HG02763 (cell line): ENCODE measurements around the gene EDDM13.
"Not testable (repeated sequence)": the region's sequence is repeated elsewhere in the genome, so short reads cannot be mapped to it uniquely, and the experiment has no call there.

Experiments
- ATAC-seq: cut with Tn5 transposase; IDR thresholded peaks from one replicate; pipeline ENCODE4 v1.9.1; 2021; ENCODE audit warnings: mild to moderate bottlenecking, moderate library complexity; ENCODE audit not compliant: unreplicated experiment

The EDDM13 gene, protein sequence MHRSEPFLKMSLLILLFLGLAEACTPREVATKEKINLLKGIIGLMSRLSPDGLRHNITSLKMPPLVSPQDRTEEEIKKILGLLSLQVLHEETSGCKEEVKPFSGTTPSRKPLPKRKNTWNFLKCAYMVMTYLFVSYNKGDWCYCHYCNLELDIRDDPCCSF

DNA sequence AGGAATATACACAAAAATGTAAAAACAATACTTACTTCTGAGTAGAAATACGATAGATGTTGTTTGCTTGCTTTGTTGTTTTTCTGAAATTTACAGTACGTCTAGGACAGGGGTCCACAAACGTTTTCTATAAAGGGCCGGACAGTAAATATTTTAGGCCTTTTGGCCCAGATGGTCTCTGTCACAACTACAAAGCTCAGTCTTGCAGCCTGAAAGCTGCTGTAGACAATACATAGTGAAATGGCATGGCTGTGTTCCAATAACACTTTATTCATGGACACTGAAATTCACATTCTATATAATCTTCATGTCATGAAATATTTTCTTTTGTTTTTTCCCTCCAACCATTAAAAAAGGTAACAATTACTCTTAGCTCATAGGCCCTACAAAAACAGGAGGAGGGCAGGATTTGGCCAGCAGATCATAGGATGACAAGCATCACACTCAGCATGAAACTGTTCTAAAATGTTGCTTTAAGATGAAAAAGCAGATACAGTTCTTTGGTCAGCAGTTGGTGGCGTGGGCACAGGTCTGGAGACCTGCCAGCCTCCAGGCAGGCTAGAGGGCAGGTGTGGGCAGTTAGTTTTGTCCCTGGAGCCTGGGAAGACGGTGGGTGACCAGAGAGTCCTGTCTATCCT lies at the start of gene EDDM13:
TSS of gene EDDM13 (plus strand) at position 588 of the 638 bp plus-strand sequence. CDS start 87 bp downstream, outside the sequence.
- no peak for ATAC-seq

DNA sequence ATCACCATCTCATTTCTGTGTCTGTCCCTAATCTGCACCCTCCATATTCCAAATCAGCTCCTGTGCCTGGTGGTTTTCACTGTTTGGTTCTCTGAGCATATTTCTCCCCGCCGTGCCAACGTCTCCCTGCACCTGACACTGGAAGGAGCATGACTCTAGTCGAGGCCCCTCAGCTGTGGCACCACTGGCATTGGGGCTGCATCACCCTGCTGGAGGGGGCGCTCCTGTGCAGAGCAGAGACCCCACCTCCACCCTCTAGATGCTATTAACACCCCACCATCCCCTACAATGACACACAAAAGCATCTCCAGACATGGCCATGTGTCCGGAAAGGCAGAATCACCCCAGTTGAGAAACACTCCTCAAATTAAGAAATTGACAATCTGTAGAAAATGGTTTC lies 49.6 kb upstream of the EDDM13 start:
- no peak for ATAC-seq

DNA sequence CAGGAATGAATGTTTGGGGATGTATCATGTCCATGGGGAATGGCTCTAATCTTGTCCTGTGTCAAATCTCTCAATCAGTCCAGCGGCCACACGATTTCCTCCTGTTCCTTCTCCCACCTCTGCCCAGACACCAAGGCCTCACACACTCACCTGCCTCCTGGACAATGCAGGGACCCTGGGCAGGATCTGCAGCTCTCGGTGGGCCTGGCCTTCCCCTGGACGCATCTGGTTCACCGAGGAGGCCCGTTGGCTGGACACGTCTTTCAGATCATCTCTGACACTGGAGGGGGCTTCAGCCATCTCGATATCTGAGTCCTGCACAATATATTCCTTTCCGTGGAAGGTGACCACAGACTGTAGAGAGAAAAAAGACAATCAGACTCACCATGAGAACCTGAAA lies 49.1 kb upstream of the EDDM13 start:
- ATAC-seq: no peak

DNA sequence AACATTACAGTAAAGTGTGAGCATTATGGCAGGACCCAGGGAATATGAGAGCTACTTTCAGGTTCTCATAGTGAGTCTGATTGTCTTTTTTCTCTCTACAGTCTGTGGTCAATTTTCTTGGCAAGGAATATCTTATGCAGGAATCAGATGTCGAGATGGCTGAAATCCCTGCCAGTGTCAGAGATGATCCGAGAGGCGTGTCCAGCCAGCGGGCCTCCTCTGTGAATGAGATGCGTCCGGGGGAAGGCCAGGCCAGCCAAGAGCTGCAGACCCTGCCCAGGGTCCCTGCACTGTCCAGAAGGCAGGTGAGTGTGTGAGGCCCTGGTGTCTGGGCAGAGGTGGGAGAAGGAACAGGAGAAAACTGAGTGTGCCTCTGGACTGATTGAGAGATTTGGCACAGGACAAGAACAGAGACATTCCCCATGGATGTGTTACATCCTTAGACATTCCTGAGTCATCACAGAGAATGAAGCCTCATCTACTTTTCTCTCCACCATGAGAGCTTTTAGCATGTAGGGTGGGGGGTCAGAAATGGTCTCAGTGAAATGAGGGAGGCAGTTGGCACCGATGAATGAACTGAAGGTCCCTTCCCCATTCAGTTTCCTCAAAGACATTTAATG lies 27.3 kb upstream of the EDDM13 start:
- no peak for ATAC-seq

DNA sequence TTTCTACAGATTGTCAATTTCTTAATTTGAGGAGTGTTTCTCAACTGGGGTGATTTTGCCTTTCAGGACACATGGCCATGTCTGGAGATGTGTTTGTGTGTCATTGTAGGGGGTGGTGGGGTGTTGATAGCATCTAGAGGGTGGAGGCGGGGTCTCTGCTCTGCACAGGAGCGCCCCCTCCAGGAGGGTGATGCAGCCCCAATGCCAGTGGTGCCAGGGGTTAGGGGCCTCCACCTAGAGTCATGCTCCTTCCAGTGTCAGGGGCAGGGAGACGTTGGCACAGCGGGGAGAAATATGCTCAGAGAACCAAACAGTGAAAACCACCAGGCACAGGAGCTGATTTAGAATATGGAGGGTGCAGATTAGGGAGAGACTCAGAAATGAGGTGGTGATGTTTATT lies 26.8 kb upstream of the EDDM13 start:
- not testable (repeated sequence) for ATAC-seq

DNA sequence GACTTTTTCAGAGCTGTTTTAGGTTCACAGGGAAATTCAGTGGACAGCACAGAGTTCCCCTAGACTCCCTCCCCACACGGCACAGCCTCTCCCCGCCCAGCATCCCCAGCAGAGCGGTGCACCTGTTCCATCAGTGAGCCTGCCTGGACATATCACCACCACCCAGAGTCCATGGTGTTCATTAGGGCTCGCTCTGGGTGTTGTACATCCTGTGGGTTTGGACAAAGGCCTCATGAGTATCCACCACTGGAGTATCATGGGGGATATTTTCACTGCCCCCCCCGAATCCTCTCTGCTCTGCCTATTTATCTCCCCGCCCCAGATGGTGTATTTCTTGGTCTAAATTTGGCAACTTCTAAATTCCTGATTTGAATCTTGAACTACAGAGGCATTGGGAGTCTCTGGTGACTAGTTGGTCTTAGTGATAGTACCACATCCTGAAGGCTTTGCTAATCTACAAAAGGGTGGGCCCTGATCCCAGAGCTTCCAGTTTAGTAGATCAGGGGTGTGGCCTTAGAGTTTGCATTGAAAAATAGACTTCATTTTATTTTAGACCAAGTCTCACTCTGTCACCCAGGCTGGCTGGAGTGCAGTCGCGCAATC lies 23.7 kb upstream of the EDDM13 start:
- not testable (repeated sequence) for ATAC-seq

DNA sequence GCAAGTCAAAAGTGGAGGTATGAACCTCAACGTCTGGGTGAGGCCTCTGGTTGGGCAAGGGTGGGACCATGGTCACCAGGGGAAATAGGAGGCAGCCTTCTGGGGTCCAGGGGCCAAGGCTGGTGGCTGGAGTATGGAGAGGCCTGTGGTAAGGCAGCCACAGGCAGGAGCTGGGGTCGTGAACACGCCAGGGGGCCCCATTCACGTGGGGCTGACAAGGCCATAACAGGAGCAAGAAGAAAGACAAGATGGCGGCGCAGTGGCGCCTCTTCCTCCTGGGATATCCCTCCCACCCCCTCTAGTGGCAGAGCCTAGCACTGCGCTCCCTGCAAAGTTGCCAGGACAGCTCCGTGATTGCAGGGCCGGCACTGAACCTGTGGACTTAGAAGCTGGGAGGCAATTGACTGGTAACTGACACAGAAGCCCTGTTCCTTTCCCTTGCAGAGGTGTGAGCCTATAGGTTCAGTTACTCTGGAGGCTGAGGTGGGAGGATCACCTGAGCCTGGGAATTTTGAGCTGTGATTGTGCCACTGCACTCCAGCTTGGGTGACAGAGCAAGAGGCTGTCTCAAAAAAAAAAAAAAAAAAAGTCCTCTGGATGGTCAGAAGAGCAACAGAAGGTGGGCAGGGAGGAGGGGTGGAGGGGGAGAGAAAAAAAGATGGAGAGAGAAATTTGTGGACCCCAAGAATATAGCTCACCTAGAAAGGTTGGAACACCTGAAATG lies 19.7 kb upstream of the EDDM13 start:
- ATAC-seq: no peak

DNA sequence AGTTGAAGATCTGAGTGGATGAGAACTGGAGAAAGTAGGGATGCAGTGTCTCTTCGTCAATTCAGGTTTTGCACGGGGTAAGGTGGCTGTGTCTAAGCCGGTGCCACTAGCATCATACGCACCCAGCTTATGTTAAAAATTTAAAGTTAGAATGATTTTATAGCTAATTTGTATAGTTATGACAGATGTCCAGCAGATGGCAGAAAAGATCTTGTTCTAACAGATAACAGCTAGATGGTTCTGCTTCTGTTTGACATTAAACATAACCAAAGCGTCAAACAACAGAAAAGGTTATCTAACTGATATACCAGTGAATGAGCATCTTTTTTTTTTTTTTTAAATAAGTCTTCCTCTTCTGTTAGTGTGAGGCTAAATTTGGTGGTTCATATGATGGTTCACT lies 18.8 kb upstream of the EDDM13 start:
- no peak for ATAC-seq

DNA sequence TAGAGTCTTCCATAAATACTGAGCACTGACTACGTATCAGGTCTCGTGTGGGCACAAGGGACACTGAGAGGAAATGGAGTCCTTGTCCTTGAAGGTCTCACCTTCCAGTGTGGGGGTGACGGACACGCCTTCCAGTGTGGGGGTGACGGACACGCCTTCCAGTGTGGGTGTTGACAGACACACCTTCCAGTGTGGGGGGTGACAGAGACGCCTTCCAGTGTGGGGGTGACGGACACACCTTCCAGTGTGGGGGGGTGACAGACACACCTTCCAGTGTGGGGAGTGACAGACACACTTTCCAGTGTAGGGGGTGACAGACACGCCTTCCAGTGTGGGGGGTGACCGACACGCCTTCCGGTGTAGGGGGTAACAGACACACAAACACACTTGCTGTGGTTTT lies 14.3 kb upstream of the EDDM13 start:
- no peak for ATAC-seq

DNA sequence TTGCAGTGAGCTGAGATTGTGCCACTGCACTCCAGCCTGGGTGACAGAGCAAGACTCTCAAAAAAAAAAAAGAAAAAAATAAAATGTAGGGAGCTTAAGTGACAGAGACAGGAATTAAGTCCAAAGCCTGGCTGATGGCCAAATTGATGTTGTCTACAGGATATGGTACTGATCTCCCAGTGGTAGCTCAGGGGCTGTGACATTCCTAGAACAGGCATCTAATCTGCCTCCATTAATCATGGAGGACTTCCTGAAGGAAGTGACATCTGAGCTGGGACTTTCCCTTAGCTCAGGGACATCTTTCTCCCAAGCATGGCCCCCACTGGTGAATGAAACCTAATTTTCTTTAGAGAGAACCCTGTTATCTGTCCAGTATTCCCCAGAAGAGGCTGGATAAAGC lies 11.4 kb upstream of the EDDM13 start:
- no peak for ATAC-seq

DNA sequence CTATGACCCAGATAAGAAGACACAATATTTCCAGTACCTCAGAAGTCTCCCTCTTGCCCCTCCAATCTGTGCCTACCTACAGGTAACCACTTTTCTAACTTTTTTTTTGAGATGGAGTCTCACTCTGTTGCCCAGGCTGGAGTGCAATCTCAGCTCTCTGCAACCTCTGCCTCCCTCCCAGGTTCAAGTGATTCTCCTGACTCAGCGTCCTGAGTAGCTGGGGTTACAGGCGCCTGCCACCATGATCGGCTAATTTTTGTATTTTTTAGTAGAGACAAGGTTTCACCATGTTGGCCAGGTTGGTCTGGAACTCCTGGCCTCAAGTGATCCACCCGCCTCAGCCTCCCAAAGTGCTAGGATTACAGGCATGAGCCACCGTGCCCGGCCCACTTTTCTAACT lies 10.6 kb upstream of the EDDM13 start:
- ATAC-seq: not testable (repeated sequence)

DNA sequence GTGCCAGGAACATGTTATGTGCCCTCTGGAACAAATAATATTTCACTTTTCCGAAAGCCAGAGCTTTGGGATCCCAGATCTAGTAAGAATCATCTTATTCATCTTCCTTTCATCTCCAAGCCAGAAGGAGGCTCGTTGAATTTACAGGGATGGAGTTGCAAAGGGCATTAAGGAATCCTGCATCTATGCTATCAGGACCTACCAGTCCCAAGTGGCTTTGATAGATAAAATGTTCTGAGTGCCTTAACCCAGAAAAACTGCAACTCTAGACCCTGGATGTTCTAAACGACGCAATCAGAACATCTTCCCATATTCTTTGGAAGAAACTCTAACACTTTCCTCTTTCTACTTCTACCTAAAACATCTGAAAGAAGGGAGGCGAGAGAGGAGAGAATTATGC lies 9.2 kb upstream of the EDDM13 start:
- ATAC-seq: no peak

DNA sequence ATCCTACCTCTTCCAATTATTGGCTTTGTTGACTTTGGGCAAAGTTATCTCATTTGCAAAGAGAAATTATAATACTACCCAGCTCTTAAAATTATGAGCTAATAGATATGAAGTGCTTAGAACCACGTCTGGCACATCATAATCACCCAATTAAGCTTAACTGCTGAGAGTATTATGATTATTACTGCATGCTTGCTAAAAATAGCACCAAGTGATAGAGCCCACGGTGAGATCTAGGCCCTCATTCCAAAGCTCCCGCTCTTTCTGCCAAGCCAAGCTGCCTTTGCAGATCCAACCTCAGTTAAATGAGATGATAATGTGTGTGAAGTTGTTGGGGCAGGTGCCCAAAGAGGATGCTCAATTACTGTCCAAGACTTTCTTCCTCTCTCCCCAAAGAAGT lies 6.5 kb upstream of the EDDM13 start:
- no peak for ATAC-seq

DNA sequence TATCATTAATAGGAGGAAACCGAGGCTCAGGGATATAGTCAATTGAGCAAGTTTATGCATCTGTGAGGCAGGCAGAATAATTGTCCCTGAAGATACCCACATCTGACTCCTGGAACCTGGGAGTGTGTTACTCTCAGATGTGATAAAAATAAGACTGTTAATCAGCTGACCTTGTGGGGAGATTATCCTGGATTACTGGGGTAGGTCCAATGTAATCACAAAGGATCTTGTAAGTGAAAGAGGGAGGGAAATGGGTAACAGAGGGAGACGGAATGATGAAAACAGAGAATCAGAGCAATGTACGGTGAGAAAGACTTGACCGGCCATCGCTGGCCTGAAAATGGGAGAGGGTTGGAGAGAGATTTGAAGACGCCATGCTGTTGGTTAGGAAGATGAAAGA lies 3.2 kb upstream of the EDDM13 start:
- ATAC-seq: no peak

DNA sequence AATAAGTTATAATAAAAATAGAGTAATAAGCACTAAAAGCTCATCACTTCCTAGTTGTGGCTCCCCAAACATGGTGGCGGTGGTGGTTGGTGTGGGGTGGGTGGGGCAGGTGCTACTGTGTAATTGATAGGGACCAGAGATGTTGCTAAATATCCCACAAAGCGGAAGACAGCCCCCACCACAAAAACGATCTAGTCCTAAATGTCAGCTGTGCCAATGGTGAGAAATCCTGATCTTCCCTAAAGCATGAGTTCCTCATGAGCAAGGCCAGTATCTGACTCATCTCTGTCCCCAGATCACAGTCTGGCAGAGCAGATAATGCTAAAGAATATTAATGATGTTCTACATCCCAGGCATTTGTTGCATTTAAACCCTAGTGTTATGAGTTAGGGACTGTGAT lies 1.9 kb upstream of the EDDM13 start:
- no peak for ATAC-seq

DNA sequence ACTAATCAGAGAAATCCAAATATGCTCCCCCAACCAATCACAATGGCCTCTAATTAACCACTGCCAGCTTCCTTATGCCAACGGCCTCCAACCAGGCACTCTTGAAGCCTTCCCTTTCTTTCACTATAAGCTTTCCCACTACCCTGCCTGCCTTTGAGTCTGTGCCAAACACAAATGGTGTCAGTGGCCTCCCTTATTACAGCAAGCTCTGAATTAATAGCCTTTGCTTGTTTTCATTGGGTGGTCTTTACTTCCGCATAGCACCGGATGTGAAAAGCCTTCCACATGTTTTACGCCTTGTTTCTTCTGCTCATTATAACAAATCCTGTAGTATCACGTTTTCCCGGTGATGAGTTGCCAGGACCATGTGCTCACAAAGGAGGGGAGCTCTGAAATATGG lies 1.4 kb upstream of the EDDM13 start:
- no peak for ATAC-seq

DNA sequence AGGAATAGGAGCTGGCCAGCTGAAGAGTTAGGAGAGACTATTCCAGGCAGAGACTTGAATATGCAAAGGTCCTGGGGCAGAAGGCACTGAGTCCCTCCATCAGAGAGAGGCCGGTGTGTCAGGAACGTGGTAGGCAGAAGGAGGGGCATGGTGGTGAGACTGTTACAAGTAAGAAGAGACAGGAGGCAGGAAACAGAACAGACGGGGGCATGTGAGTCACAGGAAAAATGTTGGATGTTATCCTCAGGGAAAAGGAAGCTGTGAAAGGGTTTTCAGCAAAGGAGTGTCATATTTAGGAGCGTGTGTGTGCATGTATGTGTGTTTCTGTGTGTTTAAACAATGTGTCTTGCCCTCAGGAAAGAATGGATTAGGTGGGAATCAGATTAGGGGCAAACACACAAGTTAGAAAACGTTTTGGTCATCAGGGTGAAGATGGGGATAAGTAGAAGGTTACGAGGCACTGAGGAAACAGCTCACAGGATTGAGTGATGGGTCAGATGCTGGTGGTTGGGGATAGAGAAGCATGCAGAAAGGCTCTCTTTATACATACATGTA lies 1.1 kb downstream of the EDDM13 start:
- ATAC-seq: no peak

DNA sequence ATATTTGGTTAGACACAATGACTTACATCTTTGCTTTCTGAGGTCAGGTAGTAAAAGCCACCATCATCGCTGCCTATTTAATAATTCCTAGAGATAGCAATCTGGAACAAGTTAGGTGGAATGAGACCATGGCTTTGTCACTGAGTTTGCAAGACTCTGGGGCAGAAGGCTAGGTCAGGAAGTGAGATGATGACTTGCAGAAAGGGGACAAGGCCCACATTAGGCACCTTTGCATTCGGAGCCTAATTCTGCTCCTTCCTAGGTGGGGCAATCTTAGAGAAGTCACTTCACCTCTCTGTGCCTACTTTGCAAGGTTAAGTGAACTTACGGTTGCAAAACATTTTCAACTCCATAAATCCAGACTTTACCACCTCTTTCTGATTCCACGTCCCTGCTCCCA lies 10.3 kb downstream of the EDDM13 start:
- no peak for ATAC-seq

DNA sequence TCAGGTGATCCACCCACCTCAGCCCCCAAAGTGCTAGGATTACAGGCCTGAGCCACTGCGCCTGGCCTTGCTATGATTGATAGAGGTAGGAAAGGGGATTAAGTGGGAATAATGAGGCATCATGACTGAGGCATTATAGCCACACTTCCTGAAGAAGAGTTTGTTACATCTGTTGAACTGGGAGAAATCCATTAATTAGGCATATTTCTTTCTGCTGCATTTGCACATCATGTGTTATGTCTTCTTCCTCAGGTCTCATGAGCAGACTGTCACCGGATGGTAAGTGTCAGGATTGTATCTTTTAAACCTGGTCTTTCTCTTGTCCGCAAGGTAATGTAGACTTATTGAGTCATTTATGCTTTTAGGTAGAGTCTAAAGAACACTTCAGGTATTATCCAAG lies 12.2 kb downstream of the EDDM13 start:
- no peak for ATAC-seq

DNA sequence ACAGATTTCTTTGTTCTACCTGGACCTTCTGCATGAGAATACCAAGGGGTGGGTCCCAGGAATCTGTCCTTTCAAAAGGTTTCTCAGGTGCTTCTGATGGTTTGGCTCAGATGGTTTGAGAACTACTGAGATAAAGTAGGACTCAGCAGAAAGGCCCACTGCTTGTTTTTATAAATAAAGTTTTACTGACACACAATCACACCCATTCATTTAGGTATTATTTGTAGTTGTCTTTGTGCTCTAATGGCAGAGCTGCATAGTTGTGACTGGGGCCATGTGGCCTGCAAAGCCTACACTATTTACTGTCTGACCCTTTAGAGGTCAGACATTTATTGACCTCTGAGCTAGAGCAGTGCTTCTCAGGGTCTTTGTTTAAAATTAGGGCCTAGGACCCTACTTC lies 17.6 kb downstream of the EDDM13 start:
- no peak for ATAC-seq

DNA sequence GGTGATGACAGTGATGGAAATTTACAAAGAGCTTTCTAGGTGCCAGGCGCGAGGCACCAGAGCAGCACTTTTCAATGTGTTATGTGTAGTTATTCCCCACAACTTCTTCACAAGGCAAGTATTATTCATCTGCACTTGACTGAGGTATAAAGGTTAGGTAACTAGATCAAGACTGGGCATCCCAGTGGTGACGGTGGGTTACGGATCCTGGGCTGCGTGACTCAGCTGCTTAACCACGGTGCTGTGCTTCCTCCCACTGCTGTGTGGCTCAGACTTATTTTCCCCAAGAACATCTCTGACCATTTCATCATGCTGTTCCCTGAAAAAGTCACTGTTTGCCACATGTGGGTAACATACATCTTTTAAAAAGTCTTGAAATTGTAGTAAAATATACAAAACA lies 19.3 kb downstream of the EDDM13 start:
- no peak for ATAC-seq
